GM18508 (cell line): Measurements from ENCODE around the gene SRRM5.

Source experiments
- ATAC-seq: cut with Tn5 transposase; IDR thresholded peaks from one replicate; pipeline ENCODE4 v1.9.1; 2021; ENCODE audit warnings: moderate number of reproducible peaks; ENCODE audit not compliant: insufficient read depth, unreplicated experiment

The SRRM5 gene

GRCh38 chr19:43662487-43662886 is 50.6 kb downstream of the SRRM5 start:
- ATAC-seq = no peak

DNA sequence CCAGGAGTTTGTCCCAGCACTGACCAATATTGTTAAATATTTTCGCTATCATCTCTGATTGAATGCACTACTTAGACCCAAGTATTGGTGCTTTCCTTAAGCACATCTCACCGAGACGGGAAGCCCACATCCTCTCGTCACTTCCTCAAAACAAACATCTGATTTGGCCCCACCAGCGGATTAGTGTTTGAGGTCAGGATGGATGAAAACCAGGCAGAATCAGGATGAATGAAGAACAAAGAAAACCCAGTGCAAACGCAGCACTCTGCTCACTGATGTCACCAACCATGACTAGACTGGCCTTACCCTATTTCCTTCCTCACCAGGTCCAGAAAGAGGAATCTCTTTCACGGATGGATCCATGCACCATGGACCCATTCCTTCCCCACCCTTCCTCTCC is 52.1 kb downstream of the SRRM5 start:
- no peak for ATAC-seq
